OCI-LY1 (cell line): Measurements from ENCODE around the gene ADAR.

Experiments
- CTCF ChIP-seq: fragments of 200-600 bp; sonication (generic), shearing (Covaris generic); IDR thresholded peaks from 2 replicates; pipeline ENCODE4 v1.5.1; 2017; ENCODE audit warnings: mild to moderate bottlenecking, antibody characterized with exemption, low read length, moderate library complexity, mixed read lengths
- EZH2 ChIP-seq: fragments of 200-600 bp; sonication (generic), shearing (Covaris generic); IDR thresholded peaks from 2 replicates; pipeline ENCODE4 v1.8.0; 2017; ENCODE audit warnings: borderline replicate concordance, mixed run types, mild to moderate bottlenecking, antibody characterized with exemption, low read length, moderate library complexity, mixed read lengths

GRCh38 chr1:154607106-154607608 lies 829 bp downstream of the ADAR start:
- TF ChIP-seq EZH2 (no peak), CTCF (no peak)
